Activated naive CD4-positive, alpha-beta T cell treated with anti-CD3 and anti-CD28 coated beads, Interleukin-2, amount 50 U/mL, for 72 hours (primary cell): ENCODE data around the gene DISP3. TPM values are rescaled to one million over a fixed set of nuclear protein-coding genes. Genes with fewer than 3 reads are reported as not detected.

Experiments used
- ATAC-seq, 2 donors: fragments of 150-1000 bp; cut with Tn5 transposase; 2 replicates each; pipeline ENCODE4 v1.10.0; 2021; ENCODE audit warnings: mild to moderate bottlenecking in 2 of 2, moderate library complexity in 2 of 2
- DNase-seq, 2 donors: peaks; one replicate each; pipeline ENCODE4 v3.0.0; 2021 to 2022; ENCODE audit warnings: low spot score in 2 of 2
- H3K27ac Mint-ChIP-seq, 2 donors: one replicate each; pipeline ENCODE4 v1.8.0; 2022; ENCODE audit warnings: mild to moderate bottlenecking in 2 of 2, mixed read lengths in 2 of 2
- H3K36me3 Mint-ChIP-seq, 2 donors: one replicate each; pipeline ENCODE4 v1.8.0; 2022; ENCODE audit warnings: mixed read lengths in 2 of 2
- H3K9me3 Mint-ChIP-seq, 2 donors: one replicate each; pipeline ENCODE4 v1.8.0; 2022; ENCODE audit warnings: mixed read lengths in 2 of 2
- total RNA-seq, 2 donors: library from RNA; stranded (reverse); gene quantifications; one replicate each; pipeline ENCODE4 v1.2.3, GENCODE V29; 2022

DISP3 gene, protein sequence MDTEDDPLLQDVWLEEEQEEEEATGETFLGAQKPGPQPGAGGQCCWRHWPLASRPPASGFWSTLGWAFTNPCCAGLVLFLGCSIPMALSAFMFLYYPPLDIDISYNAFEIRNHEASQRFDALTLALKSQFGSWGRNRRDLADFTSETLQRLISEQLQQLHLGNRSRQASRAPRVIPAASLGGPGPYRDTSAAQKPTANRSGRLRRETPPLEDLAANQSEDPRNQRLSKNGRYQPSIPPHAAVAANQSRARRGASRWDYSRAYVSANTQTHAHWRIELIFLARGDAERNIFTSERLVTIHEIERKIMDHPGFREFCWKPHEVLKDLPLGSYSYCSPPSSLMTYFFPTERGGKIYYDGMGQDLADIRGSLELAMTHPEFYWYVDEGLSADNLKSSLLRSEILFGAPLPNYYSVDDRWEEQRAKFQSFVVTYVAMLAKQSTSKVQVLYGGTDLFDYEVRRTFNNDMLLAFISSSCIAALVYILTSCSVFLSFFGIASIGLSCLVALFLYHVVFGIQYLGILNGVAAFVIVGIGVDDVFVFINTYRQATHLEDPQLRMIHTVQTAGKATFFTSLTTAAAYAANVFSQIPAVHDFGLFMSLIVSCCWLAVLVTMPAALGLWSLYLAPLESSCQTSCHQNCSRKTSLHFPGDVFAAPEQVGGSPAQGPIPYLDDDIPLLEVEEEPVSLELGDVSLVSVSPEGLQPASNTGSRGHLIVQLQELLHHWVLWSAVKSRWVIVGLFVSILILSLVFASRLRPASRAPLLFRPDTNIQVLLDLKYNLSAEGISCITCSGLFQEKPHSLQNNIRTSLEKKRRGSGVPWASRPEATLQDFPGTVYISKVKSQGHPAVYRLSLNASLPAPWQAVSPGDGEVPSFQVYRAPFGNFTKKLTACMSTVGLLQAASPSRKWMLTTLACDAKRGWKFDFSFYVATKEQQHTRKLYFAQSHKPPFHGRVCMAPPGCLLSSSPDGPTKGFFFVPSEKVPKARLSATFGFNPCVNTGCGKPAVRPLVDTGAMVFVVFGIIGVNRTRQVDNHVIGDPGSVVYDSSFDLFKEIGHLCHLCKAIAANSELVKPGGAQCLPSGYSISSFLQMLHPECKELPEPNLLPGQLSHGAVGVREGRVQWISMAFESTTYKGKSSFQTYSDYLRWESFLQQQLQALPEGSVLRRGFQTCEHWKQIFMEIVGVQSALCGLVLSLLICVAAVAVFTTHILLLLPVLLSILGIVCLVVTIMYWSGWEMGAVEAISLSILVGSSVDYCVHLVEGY (N-terminal part only)
- under 1 TPM; 0.80 to 0.82 TPM for total RNA-seq

DNA sequence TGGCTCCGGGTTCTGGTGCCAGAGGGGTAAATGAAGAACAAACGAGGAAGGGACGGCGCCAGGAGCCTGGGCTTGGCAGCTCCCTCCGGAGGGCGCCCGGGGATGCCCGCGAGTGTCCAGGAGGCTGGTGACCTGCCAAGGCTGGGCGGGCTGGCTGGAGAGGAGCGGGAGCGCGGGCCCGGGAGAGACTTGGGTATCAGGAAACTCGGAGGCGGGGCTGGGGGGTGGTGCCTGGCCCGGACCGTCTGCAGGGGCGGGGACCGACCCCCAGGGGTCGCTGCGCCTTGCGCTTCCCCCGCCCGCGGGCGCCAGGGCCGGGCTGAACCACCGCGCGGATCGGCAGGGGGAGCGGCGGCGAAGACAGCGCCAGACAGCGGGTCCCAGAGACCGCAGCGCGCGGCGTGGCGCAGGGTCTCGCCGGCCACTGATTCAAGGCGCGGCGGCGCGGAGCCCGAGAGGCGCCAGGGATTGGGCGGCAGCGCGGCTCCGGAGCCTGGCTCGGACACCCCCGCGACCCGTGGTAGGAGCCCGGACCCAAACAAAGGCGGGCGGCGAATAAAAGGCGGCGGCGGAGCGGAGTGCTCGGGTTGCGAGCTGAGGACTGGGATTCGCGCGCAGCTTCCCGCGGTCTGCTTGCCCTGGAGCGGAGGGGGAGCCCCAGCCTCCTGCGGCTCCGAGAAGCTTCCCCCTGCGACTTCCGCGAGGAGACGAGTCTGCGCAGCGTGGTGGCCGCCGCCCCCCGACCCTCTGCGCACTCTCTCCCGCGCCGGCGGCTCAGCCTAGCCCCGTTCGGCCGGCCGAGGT lies at the start of gene DISP3:
DISP3 (plus strand) TSS at position 585 of the 804 bp plus-strand sequence. CDS start 21,838 bp downstream, outside the sequence.
- H3K27ac Mint-ChIP-seq = peak within 1 kb of the TSS in 1 of 2 donors; percentile 55
- no peaks in the 10 kb centered on the region for H3K9me3 Mint-ChIP-seq
- ATAC-seq (peak; percentile 86 to 92), DNase-seq (peak; percentile 86 to 89)
- H3K36me3 Mint-ChIP-seq = peaks cover 12 to 13% of the 10 kb centered on the region in 2 donors

GRCh38 chr1:11429226-11429625 lies 49.7 kb upstream of the DISP3 start:
- H3K27ac Mint-ChIP-seq = no peak overlapping the region
- ATAC-seq = no peak

DNA sequence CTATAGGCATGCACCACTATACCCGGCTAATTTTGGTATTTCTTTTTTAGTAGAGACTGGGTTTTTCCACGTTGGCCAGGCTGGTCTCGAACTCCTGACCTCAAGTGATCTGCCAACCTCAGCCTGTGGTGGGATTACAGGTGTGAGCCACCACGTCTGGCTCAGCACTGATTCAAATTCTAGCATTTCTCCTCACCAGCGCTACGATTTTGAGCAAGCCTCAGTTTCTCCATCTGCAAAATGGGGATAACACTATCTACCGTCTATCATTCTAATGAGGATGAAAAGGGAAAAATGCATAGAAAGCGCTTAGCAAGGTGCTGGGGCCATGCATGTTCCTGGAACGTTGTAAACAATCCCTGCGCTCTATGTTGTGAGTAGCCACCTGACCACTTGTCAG lies 49.0 kb upstream of the DISP3 start:
- H3K27ac Mint-ChIP-seq = no peak overlapping the region
- H3K36me3 Mint-ChIP-seq = no peaks in the 10 kb centered on the region

More at GRCh38 chr1:11429226-11429625, 49.7 kb upstream of the DISP3 start:
- H3K36me3 Mint-ChIP-seq = no peaks in the 10 kb centered on the region
- H3K9me3 Mint-ChIP-seq = no peaks in the 10 kb centered on the region
- DNase-seq = no peak

DNA sequence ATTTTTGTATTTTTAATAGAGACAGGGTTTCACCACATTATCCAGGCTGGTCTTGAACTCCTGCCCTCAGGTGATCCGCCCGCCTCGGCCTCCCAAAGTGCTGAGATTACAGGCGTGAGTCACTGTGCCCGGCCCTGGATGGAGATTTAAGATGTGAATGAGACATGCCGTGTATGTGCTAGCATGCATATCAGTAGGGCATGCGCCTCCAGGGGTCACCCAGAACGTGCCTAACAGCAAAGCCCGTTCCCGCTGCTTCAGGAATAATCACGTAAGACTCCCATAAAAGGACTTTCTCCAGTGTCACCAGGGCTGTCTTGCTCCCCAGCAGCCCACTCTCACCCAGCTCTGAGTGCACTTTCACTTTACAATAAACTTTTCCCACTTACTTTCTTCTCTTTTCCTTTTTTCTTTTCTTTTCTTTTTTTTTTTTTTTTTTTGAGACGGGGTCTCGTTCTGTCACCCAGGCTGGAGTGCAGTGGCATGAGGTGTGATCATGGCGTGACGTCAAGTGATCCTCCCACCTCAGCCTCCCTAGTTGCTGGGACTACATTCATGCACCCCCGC lies 46.9 kb upstream of the DISP3 start:
- ATAC-seq = no peak
- DNase-seq = no peak
- H3K27ac Mint-ChIP-seq = no peak overlapping the region
- H3K36me3 Mint-ChIP-seq = no peaks in the 10 kb centered on the region
- H3K9me3 Mint-ChIP-seq = no peaks in the 10 kb centered on the region

More for the DNA sequence above, 49.0 kb upstream of the DISP3 start:
- DNase-seq (no peak), ATAC-seq (no peak)
- H3K9me3 Mint-ChIP-seq = no peaks in the 10 kb centered on the region

- Mint-ChIP-seq H3K36me3 (no peaks in the 10 kb centered on the region), H3K27ac (no peak overlapping the region), H3K9me3 (no peaks in the 10 kb centered on the region)
- DNase-seq = no peak
- no peak for ATAC-seq
Measured at GRCh38 chr1:11432526-11432925, 46.4 kb upstream of the DISP3 start.

GRCh38 chr1:11434501-11434900 lies 44.5 kb upstream of the DISP3 start:
- H3K9me3 Mint-ChIP-seq = no peaks in the 10 kb centered on the region
- DNase-seq (no peak), ATAC-seq (no peak)
- no peaks in the 10 kb centered on the region for H3K36me3 Mint-ChIP-seq
- no peak overlapping the region for H3K27ac Mint-ChIP-seq

DNA sequence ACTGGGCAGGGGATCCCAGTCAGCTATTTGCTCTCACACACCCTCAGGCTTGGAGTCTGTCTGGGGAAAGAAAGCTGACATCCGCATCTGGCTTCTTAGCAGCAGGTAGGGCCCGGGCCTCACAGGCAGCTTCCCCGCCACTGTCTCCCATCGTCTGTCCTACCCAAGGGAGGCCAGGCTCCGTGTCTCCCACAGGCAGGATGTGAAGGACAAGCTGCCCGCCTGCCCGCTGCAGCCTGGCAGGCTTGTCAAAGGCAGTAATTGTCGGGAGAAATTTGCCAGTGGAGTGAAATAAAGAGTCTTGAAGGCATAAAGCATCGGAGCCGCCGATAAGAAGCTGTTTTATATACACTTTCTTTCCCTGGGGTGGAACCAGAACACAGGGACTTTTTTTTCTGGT lies 44.0 kb upstream of the DISP3 start:
- Mint-ChIP-seq H3K36me3 (no peaks in the 10 kb centered on the region), H3K27ac (no peak overlapping the region), H3K9me3 (no peaks in the 10 kb centered on the region)
- DNase-seq (no peak), ATAC-seq (no peak)

GRCh38 chr1:11438996-11439395 lies 40.0 kb upstream of the DISP3 start:
- no peaks in the 10 kb centered on the region for H3K9me3 Mint-ChIP-seq
- no peak for ATAC-seq

GRCh38 chr1:11441211-11441952 lies 37.6 kb upstream of the DISP3 start:
- no peaks in the 10 kb centered on the region for H3K36me3 Mint-ChIP-seq
- no peaks in the 10 kb centered on the region for H3K9me3 Mint-ChIP-seq
- DNase-seq (no peak), ATAC-seq (no peak)
- H3K27ac Mint-ChIP-seq = no peak overlapping the region

More at GRCh38 chr1:11438996-11439395, 40.0 kb upstream of the DISP3 start:
- Mint-ChIP-seq H3K36me3 (no peaks in the 10 kb centered on the region), H3K27ac (no peak overlapping the region)
- DNase-seq = no peak

DNA sequence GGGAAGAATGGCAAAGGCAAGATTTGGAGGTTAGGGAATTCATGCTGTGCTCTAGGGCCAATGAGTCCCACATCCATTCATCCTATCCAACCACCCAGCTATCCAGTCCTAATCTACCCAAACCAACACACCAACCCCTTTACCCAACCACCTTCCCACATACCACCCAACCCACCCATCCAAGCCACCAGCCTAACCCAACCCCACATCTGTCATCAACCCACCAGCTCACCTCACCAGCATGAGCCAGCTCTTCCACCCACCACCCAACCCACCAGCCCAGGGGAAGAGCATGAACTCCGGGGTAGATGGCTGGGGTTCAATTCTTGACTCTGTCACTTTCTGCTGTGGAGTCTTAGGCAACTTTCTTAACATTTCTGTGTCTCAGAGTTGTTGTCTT lies 35.9 kb upstream of the DISP3 start:
- DNase-seq (no peak), ATAC-seq (no peak)
- H3K27ac Mint-ChIP-seq = no peak overlapping the region
- H3K9me3 Mint-ChIP-seq = no peaks in the 10 kb centered on the region
- no peaks in the 10 kb centered on the region for H3K36me3 Mint-ChIP-seq

DNA sequence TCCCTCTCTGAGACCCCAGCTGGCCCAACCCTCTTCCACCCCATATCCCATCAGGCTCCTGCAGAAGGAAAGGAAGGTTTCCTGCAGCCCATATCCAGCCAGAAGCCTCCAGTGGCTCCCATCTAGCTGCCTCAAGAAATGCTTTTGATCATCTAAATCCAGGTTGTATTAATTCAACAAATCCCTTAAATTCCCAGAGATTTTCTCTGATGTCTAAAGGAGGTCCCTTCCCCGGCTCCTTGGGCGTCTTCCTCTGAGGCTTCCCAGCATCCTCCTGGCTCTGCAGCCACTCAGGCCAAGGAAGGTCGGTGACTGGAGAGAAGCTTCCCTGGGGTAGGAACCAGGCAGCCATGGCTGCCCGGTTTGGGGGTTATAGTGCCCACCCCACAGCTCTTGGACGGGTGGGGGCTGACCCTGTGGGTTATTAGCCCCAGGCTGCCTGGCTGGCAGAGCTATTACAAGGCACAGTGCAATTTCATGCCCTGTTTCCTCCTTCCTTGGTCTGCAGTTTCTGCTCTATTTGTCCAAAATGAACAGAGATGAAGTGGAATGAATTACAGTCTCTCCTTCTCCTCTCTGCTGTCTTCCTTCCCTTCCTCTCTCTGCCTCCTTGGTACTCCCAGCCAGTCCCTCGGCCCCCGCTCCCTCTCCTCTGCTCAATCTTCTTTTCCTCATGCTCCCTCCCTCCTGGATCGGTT lies 34.8 kb upstream of the DISP3 start:
- no peak for ATAC-seq
- Mint-ChIP-seq H3K27ac (peak overlapping the region in 1 of 2 donors; percentile 0), H3K36me3 (no peaks in the 10 kb centered on the region), H3K9me3 (no peaks in the 10 kb centered on the region)
- DNase-seq = no peak

- H3K36me3 Mint-ChIP-seq = no peaks in the 10 kb centered on the region
Measured at GRCh38 chr1:11444907-11445306, 34.0 kb upstream of the DISP3 start.

GRCh38 chr1:11447903-11448302 lies 31.1 kb upstream of the DISP3 start:
- ATAC-seq = no peak
- no peaks in the 10 kb centered on the region for H3K9me3 Mint-ChIP-seq
- H3K36me3 Mint-ChIP-seq = no peaks in the 10 kb centered on the region
- H3K27ac Mint-ChIP-seq = no peak overlapping the region
- no peak for DNase-seq

More at GRCh38 chr1:11444907-11445306, 34.0 kb upstream of the DISP3 start:
- Mint-ChIP-seq H3K27ac (no peak overlapping the region), H3K9me3 (no peaks in the 10 kb centered on the region)
- DNase-seq (no peak), ATAC-seq (no peak)

DNA sequence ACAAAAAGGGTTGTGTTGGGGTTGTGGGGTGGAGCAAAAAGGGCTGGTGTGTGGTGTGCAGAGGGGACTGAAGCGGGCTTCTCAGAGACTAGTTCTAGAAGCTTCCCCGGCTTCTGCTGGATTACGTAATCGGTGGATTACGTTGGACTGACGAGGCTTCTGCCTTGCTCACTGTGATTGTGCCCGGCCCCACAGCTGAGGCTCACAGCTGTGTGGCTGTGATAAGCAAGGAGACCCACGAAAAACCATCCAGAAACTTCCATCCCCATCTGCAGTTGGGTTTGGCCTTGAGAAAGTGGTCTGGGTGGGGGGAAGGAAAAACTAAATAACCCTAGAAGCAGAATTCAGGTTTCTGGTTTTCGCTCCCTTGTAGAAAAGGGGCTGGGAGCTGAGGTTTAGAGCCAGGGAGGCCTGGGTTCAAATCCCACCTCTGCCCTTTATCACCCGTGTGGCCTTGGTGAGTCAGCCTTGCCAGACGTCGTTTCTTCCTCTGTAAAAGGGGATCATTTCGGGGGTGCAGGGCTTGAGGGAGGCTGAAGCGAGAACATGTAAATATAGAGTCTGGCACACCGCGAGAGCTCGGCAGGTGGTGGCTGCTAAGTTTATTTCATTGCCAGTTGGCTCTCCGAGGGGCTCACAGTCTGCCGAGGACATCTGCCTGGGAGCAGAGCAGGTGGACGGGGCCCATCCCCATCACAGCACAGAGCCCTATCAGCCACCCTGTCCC lies 30.4 kb upstream of the DISP3 start:
- H3K27ac Mint-ChIP-seq = no peak overlapping the region
- DNase-seq = no peak
- no peak for ATAC-seq

More for the DNA sequence above, 30.4 kb upstream of the DISP3 start:
- no peaks in the 10 kb centered on the region for H3K36me3 Mint-ChIP-seq
- H3K9me3 Mint-ChIP-seq = no peaks in the 10 kb centered on the region
